ENCODE results near the gene NQO2. TPM values are rescaled to one million over a fixed set of nuclear protein-coding genes. Genes with fewer than 3 reads are reported as not detected.
A peak's percentile ranks its signal among the peaks of the same experiment; 100 is the strongest.
"Not testable (repeated sequence)": the region's sequence is repeated elsewhere in the genome, so short reads cannot be mapped to it uniquely, and the experiment has no call there.

Gene NQO2
- total RNA-seq, 1 donor from 2014 or later: 27.0 TPM

GRCh38 chr6:3037638-3038365, 38.1 kb downstream of the NQO2 start:
- DNase-seq (ENCODE audit: low spot score): no peak

GRCh38 chr6:3039384-3039783, 39.7 kb downstream of the NQO2 start:
- no peak for DNase-seq (ENCODE audit: low spot score)

GRCh38 chr6:3041147-3041546, 41.5 kb downstream of the NQO2 start:
- no peak for DNase-seq (ENCODE audit: low spot score)

- DNase-seq (ENCODE audit: low spot score): no peak
These were observed 41.9 kb downstream of the NQO2 start for GRCh38 chr6:3041606-3042005.

GRCh38 chr6:3045369-3045768, 45.7 kb downstream of the NQO2 start:
- DNase-seq (ENCODE audit: low spot score): no peak

GRCh38 chr6:3045777-3046176, 46.1 kb downstream of the NQO2 start:
- DNase-seq (ENCODE audit: low spot score): no peak

GRCh38 chr6:3046295-3046694, 46.6 kb downstream of the NQO2 start:
- DNase-seq (ENCODE audit: low spot score): no peak

- not testable (repeated sequence) for DNase-seq (ENCODE audit: low spot score)
These were observed 48.3 kb downstream of the NQO2 start for GRCh38 chr6:3048009-3048408.

- no peak for DNase-seq (ENCODE audit: low spot score)
These were observed 53.0 kb downstream of the NQO2 start for GRCh38 chr6:3052481-3053230.

GRCh38 chr6:3053231-3053508, 53.5 kb downstream of the NQO2 start:
- DNase-seq (ENCODE audit: low spot score): no peak

GRCh38 chr6:3054229-3055157, 54.8 kb downstream of the NQO2 start:
- DNase-seq (ENCODE audit: low spot score): peak; percentile 80

GRCh38 chr6:3055158-3055499, 55.4 kb downstream of the NQO2 start:
- not testable (repeated sequence) for DNase-seq (ENCODE audit: low spot score)

- no peak for DNase-seq (ENCODE audit: low spot score)
These were observed 57.5 kb downstream of the NQO2 start for GRCh38 chr6:3057063-3057770.

GRCh38 chr6:3058957-3059356, 59.3 kb downstream of the NQO2 start:
- DNase-seq (ENCODE audit: low spot score): no peak

- DNase-seq (ENCODE audit: low spot score): not testable (repeated sequence)
These were observed 60.4 kb downstream of the NQO2 start for GRCh38 chr6:3060092-3060491.

GRCh38 chr6:3061501-3061941, 61.8 kb downstream of the NQO2 start:
- no peak for DNase-seq (ENCODE audit: low spot score)

- not testable (repeated sequence) for DNase-seq (ENCODE audit: low spot score)
These were observed 63.6 kb downstream of the NQO2 start for GRCh38 chr6:3063340-3063732.

- peak; percentile 95 for DNase-seq (ENCODE audit: low spot score)
These were observed 64.3 kb downstream of the NQO2 start for GRCh38 chr6:3063733-3064700.

GRCh38 chr6:3068329-3069214, 68.9 kb downstream of the NQO2 start, which contains the start of gene RIPK1:
TSS of gene RIPK1 (plus strand) at chr6:3068494. CDS start at chr6:3076824, 8,330 bp downstream.
- DNase-seq (ENCODE audit: low spot score): peak; percentile 96
